Hepatocyte (in vitro differentiated cells): ENCODE measurements around the gene CDH4.

Source experiments
- CTCF ChIP-seq: fragments of 200-600 bp; sonication (generic); IDR thresholded peaks from 2 replicates; pipeline ENCODE4 v1.5.1; 2016; ENCODE audit warnings: antibody characterized with exemption, mild to moderate bottlenecking; ENCODE audit not compliant: poor library complexity
- EZH2 ChIP-seq: fragments of 200-600 bp; sonication (generic); IDR thresholded peaks from 2 replicates; pipeline ENCODE4 v1.6.1; 2016; ENCODE audit warnings: antibody characterized with exemption, mild to moderate bottlenecking, borderline replicate concordance
- EZH2phosphoT487 ChIP-seq: fragments of 200-600 bp; sonication (generic); IDR thresholded peaks from one replicate; pipeline ENCODE4 v1.6.1; 2018; ENCODE audit warnings: antibody characterized with exemption, mild to moderate bottlenecking, low read depth, moderate library complexity; ENCODE audit not compliant: unreplicated experiment, severe bottlenecking

- no peak for TF ChIP-seq CTCF
- no peak for TF ChIP-seq EZH2
- no peak for TF ChIP-seq EZH2phosphoT487
These were observed 347.0 kb downstream of the CDH4 start for GRCh38 chr20:61599061-61599531.
